Breast epithelium (tissue), 4 donors: ENCODE data around the gene ZNF665. TPM values are rescaled to one million over a fixed set of nuclear protein-coding genes. Genes with fewer than 3 reads are reported as not detected.

Source experiments
- DNase-seq, 2 donors: peaks; one replicate each; pipeline ENCODE4 v3.0.0-alpha.2; 2019; ENCODE audit warnings: low spot score in 2 of 2
- H3K27ac ChIP-seq, 2 donors: fragments of 200-600 bp; sonication (generic) in 1 of 2; one replicate each; pipeline ENCODE4 v1.5.1; 2016 to 2019; ENCODE audit warnings: mild to moderate bottlenecking in 1 of 2
- H3K27me3 ChIP-seq, 2 donors: fragments of 200-600 bp; sonication (generic) in 1 of 2; one replicate each; pipeline versions ENCODE4 v1.5.1 to v1.6.0; 2017 to 2019; ENCODE audit warnings: control low read depth in 1 of 2, mild to moderate bottlenecking in 1 of 2
- H3K36me3 ChIP-seq: fragments of 200-600 bp; one replicate; pipeline ENCODE4 v1.5.1; 2019
- H3K4me1 ChIP-seq, 2 donors: fragments of 200-600 bp; sonication (generic); one replicate each; pipeline ENCODE4 v1.5.1; 2016 to 2019; ENCODE audit warnings: control low read depth in 1 of 2
- H3K4me3 ChIP-seq, 3 donors: fragments of 200-600 bp; sonication (generic); 1 replicate in 2 of 3; 2 replicates in 1 of 3; pipeline ENCODE4 v1.5.1; 2016 to 2019; ENCODE audit warnings: mild to moderate bottlenecking in 3 of 3, moderate library complexity in 2 of 3
- H3K9me3 ChIP-seq, 2 donors: fragments of 200-600 bp; sonication (generic) in 1 of 2; one replicate each; pipeline ENCODE4 v1.5.1; 2016 to 2019; ENCODE audit warnings: control low read depth in 1 of 2
- POLR2A ChIP-seq: fragments of 450-650 bp; IDR thresholded peaks from one replicate; pipeline ENCODE4 v1.6.1; 2016; ENCODE audit warnings: antibody characterized with exemption, mild to moderate bottlenecking, moderate library complexity
- POLR2AphosphoS5 ChIP-seq, 3 donors: sonication (generic); formaldehyde crosslinking; IDR thresholded peaks; one replicate each; pipeline ENCODE4 v1.6.1; 2017; ENCODE audit warnings: antibody characterized with exemption in 3 of 3
- intact Hi-C: fragments of 100-400 bp; cut with DNase I; formaldehyde crosslinking; loops from one replicate; pipeline ENCODE4 v1.15.1; 2023; ENCODE audit warnings: low total_unique reads
- total RNA-seq, 3 donors: library from RNA; depleted of rRNA; stranded (reverse); fragments of >200 nt; gene quantifications; one replicate each; pipeline ENCODE4 v1.1.0, GENCODE V29; 2016
- TF ChIP-seq, protein P1 (sequence below), 3 donors: fragments of 450-650 bp; IDR thresholded peaks; one replicate each; pipeline ENCODE4 v1.5.1; 2016 to 2017; ENCODE audit warnings: antibody characterized with exemption in 3 of 3, mild to moderate bottlenecking in 3 of 3, moderate library complexity in 3 of 3

The ZNF665 gene
- total RNA-seq, 3 donors from 2014 or later: 2.9 to 8.6 (median 5.8) TPM

DNA sequence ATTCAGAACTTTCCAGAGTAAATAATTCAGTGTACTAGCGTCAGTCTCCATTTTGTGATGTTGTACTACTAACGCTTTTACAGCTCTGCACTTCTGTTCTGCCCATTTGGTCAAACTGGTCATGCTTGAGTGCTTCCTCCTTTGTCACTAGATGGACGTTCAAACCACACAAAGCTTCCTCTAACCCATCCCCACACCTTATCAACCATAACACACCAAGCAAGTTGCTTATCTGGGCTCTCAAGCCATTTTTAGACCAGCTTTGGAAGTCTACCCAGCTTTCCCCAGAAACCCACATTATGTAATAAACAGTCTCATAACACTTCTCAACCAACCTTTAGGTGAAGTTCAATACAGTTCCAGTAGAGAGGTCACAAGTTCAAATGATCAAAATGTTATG, 32.0 kb downstream of the ZNF665 start:
- Histone ChIP-seq H3K27ac (no peak overlapping the region), H3K4me3 (no peak overlapping the region), H3K4me1 (no peaks in the 10 kb centered on the region), H3K9me3 (peaks cover 27 to 47% of the 10 kb centered on the region in 2 donors), H3K36me3 (peaks cover 5% of the 10 kb centered on the region), H3K27me3 (no peaks in the 10 kb centered on the region)
- no peak for DNase-seq
- TF ChIP-seq POLR2AphosphoS5 (IDR thresholded peaks at IDR 0.05) (no peak), POLR2A (no peak)
- TF ChIP-seq, protein P1, sequence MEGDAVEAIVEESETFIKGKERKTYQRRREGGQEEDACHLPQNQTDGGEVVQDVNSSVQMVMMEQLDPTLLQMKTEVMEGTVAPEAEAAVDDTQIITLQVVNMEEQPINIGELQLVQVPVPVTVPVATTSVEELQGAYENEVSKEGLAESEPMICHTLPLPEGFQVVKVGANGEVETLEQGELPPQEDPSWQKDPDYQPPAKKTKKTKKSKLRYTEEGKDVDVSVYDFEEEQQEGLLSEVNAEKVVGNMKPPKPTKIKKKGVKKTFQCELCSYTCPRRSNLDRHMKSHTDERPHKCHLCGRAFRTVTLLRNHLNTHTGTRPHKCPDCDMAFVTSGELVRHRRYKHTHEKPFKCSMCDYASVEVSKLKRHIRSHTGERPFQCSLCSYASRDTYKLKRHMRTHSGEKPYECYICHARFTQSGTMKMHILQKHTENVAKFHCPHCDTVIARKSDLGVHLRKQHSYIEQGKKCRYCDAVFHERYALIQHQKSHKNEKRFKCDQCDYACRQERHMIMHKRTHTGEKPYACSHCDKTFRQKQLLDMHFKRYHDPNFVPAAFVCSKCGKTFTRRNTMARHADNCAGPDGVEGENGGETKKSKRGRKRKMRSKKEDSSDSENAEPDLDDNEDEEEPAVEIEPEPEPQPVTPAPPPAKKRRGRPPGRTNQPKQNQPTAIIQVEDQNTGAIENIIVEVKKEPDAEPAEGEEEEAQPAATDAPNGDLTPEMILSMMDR (IDR thresholded peaks at IDR 0.05): no peak
- intact Hi-C loops: no loop called here

DNA sequence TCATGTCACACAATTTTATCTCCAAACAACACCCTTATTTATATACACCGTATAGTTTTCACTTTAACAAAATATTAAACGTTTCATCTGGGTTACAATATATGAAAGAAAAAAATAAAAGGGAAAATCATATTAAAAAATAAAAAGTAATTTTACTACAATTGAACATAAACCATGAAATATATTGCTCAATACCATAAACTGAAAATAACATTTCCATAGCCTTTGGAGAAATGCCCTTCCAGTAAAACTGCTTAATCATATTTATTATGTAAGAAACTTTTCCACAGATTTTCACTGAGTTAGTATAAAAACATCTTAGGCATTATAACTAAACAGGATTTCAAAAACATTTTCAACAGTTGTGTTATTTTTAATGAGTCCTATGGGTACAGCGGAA, 32.8 kb downstream of the ZNF665 start:
- Histone ChIP-seq H3K27me3 (no peaks in the 10 kb centered on the region), H3K27ac (no peak overlapping the region), H3K4me3 (no peak overlapping the region), H3K9me3 (peaks cover 27 to 40% of the 10 kb centered on the region in 2 donors), H3K4me1 (no peaks in the 10 kb centered on the region), H3K36me3 (no peaks in the 10 kb centered on the region)
- TF ChIP-seq, protein P1 (IDR thresholded peaks at IDR 0.05): no peak
- TF ChIP-seq POLR2A: no peak
- no peak for TF ChIP-seq POLR2AphosphoS5 (IDR thresholded peaks at IDR 0.05)
- no peak for DNase-seq
- intact Hi-C loops: no loop called here

DNA sequence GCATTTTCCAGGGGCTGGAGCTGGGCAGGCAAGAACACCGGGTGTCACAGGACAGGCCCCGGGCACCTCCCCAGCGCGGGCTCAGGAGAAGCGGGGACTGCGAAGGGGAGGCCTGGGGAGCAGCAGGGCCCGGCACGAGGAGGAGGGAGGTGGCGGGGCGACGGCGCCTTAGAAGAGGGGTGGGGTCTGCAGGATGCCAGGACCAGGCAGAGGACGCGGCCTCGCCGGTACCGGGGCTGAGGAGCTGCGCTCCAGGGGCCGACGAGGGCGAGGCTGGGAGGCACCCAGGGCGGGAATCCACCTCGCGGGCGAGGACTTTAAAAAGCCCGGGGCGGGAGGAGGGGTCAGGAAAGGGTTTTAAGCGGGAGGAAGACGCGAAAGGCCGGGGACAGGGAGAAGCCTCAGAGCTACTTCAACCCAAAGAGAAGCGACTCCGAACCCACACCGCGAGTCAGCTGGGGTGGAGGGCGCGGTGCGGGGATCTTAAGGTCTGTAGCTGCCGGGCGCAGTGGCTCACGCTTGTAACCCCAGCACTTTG, 35.0 kb downstream of the ZNF665 start:
- Histone ChIP-seq H3K4me3 (peak overlapping the region; percentile 56 to 76 (median 64)), H3K27me3 (no peaks in the 10 kb centered on the region), H3K36me3 (no peaks in the 10 kb centered on the region), H3K9me3 (peaks cover 18 to 25% of the 10 kb centered on the region in 2 donors), H3K4me1 (no peaks in the 10 kb centered on the region), H3K27ac (peak overlapping the region; percentile 68 to 73)
- peak; percentile 18 to 52 for DNase-seq
- TF ChIP-seq POLR2A: no peak
- no peak for TF ChIP-seq POLR2AphosphoS5 (IDR thresholded peaks at IDR 0.05)
- TF ChIP-seq, protein P1 (IDR thresholded peaks at IDR 0.05): no peak
- intact Hi-C loops: no loop called here

DNA sequence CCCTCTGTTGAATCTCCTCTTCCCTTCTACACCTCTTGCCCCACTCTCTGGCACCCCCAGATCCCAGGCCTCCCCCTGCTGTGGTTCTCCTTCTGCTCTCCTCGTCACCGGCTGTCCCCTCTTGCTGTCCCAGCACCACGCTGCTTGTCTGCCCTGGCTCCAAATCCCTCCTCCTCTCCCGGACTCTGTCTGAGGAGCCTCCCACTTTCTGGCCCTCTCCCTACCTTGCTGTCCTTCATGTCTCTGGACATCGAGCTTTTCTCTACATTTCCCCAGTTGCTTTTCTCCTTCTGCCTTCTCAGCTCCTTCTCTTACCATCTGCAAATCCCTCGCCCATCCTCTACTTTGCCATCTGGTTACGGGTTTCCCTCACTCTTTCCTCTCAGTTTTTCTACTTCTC, 35.5 kb downstream of the ZNF665 start:
- Histone ChIP-seq H3K9me3 (peaks cover 18 to 24% of the 10 kb centered on the region in 2 donors), H3K4me1 (no peaks in the 10 kb centered on the region), H3K27me3 (no peaks in the 10 kb centered on the region), H3K4me3 (peak overlapping the region; percentile 56 to 76 (median 64)), H3K27ac (peak overlapping the region; percentile 68 to 73), H3K36me3 (peaks cover 4% of the 10 kb centered on the region)
- intact Hi-C loops: no loop called here
- no peak for DNase-seq
- TF ChIP-seq POLR2A (no peak), POLR2AphosphoS5 (IDR thresholded peaks at IDR 0.05) (no peak)
- TF ChIP-seq, protein P1 (IDR thresholded peaks at IDR 0.05): no peak

DNA sequence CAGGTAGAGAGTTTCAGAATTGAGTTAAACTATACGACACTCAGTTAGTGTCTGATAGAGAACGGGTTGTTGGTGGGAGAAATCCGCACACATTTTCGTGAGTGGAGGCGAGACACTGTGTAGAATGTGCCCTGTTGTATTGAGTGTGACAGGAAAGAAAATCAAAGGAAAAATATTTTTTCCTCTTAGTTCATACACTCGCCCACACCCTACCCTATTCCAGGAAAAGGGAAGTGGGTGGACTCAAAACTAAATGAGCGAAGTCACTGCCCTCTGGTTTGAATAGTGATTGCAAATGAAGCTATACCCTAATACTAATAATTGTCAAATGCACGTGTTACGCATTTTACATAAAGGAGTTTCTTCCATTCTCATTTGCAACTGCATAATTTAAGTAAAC, 36.3 kb downstream of the ZNF665 start:
- H3K4me3 ChIP-seq: peak overlapping the region in 2 of 3 donors; percentile 64 to 76
- H3K27ac ChIP-seq: peak overlapping the region in 1 of 2 donors; percentile 60
- peaks cover 4% of the 10 kb centered on the region for H3K36me3 ChIP-seq
- H3K4me1 ChIP-seq: no peaks in the 10 kb centered on the region
- H3K9me3 ChIP-seq: peaks cover 22 to 30% of the 10 kb centered on the region in 2 donors
- intact Hi-C loops: no loop called here
- DNase-seq: no peak
- TF ChIP-seq, protein P1 (IDR thresholded peaks at IDR 0.05): no peak
- no peak for TF ChIP-seq POLR2AphosphoS5 (IDR thresholded peaks at IDR 0.05)
- no peak for TF ChIP-seq POLR2A
- no peaks in the 10 kb centered on the region for H3K27me3 ChIP-seq
